K562 (cell line): Measurements from ENCODE around the gene RETREG2.
"Not testable (repeated sequence)": the region's sequence is repeated elsewhere in the genome, so short reads cannot be mapped to it uniquely, and the experiment has no call there.

Experiments
- ETV6 ChIP-seq, 3 experiments: fragments of 150-350 bp in 1 of 3; sonication (generic) in 1 of 3; formaldehyde crosslinking in 1 of 3; IDR thresholded peaks; 2 replicates each; pipeline versions ENCODE4 v1.6.1 to v1.8.0; 2014 to 2022; ENCODE audit warnings: borderline replicate concordance in 2 of 3, low read depth in 2 of 3, antibody characterized with exemption in 1 of 3, low read length in 1 of 3, mild to moderate bottlenecking in 1 of 3, missing genetic modification reagents in 1 of 3
- HDAC6 ChIP-seq: IDR thresholded peaks from 2 replicates; pipeline ENCODE4 v1.6.1; 2012; ENCODE audit warnings: low read depth, mild to moderate bottlenecking, control low read depth, inconsistent platforms, low read length, moderate library complexity
- NFIC ChIP-seq: fragments of 450-650 bp; IDR thresholded peaks from 2 replicates; pipeline ENCODE4 v1.6.1; 2017; ENCODE audit warnings: mild to moderate bottlenecking, inconsistent platforms
- POLR2A ChIP-seq: fragments of 450-650 bp; conservative IDR thresholded peaks from 2 replicates; pipeline ENCODE4 v1.6.1; 2016
- POLR2AphosphoS2 ChIP-seq: IDR thresholded peaks from 2 replicates; pipeline ENCODE4 v1.6.1; 2012; ENCODE audit warnings: low read length, improper control_type of control experiment
- TAF1 ChIP-seq: IDR thresholded peaks from 2 replicates; pipeline ENCODE4 v1.6.1; 2011; ENCODE audit warnings: mild to moderate bottlenecking, low read length, moderate library complexity; ENCODE audit not compliant: insufficient read depth, control insufficient read depth, severe bottlenecking; ENCODE audit errors: extremely low read depth

GRCh38 chr2:219201331-219201730, 23.3 kb downstream of the RETREG2 start:
- TF ChIP-seq TAF1; POLR2A; POLR2AphosphoS2; NFIC; ETV6 (IDR thresholded peaks at IDR 0.05; ENCODE audit: borderline replicate concordance in 1 of 2, low read depth in 2 of 2, low read length in 1 of 2); ETV6 (CRISPR knock-in tag; IDR thresholded peaks at IDR 0.05; ENCODE audit: borderline replicate concordance); HDAC6: not testable (repeated sequence)
